Stimulated activated CD8-positive, alpha-beta memory T cell treated with anti-CD3 and anti-CD28 coated beads, Interleukin-4, amount 100 ng/mL, for 4 hours (primary cell): Measurements from ENCODE around the gene NOTCH2NLA.
"Not testable (repeated sequence)": the region's sequence is repeated elsewhere in the genome, so short reads cannot be mapped to it uniquely, and the experiment has no call there.

Experiments used
- DNase-seq, 2 donors: peaks; one replicate each; pipeline ENCODE4 v3.0.0-alpha.2; 2020; ENCODE audit warnings: low read depth in 2 of 2, low spot score in 1 of 2

NOTCH2NLA gene

GRCh38 chr1:146167740-146168139, 61.1 kb downstream of the NOTCH2NLA start:
- not testable (repeated sequence) for DNase-seq

DNA sequence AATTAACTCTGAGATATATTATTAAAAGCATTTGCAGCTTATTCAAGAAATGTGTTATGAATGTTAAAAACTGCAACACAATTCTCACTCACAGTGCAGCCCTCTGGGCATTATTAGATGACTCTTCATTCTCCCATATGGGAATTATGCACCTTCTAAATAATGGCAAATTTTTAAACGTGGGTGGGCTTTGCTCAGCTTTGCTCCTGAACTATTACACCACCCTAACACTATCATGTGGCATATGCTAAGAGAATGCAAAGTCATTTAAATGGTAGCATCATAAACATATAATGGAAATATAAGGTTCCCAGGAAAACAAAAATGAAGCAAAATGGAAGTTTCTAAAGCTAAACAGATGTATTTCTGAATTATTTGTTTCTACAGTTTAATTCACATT, 61.5 kb downstream of the NOTCH2NLA start:
- DNase-seq = not testable (repeated sequence)

DNA sequence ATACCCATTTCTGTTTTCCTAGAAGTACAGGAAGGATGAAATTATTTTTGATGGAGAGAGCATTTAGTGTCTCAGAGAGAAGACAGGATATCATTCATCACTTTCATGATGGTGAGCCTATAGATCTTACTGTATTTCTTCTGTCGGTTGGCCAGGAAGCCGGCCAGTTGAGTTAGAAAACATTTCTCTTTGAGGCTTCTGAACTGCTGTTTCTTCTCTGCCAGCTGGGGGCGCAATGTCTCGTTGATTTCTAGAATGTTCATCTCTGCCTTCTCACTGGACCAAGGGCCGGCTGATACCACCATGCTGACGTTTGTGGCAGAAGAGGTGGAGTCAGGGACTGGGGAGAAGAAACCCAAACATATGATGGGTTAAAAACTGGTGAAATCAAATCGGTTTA, 84.4 kb downstream of the NOTCH2NLA start, which contains the start of gene NBPF10:
TSS of gene NBPF10 (minus strand) at position 340 of the 400 bp plus-strand sequence. CDS start at position 305, 35 bp downstream.
- DNase-seq = not testable (repeated sequence)
